NCI-H345 treated with DMSO at 0.1 percent for 48 hours (cell line): ENCODE results near the gene HMGN4.
A peak's percentile ranks its signal among the peaks of the same experiment; 100 is the strongest.
"Not testable (repeated sequence)": the region's sequence is repeated elsewhere in the genome, so short reads cannot be mapped to it uniquely, and the experiment has no call there.

ENCODE experiments used
- DNase-seq: peaks from one replicate; lab custom pipeline; 2025; ENCODE audit not compliant: unreplicated experiment; lab: John Stamatoyannopoulos, UW

HMGN4 gene

GRCh38 chr6:26522486-26523228 lies 15.5 kb upstream of the HMGN4 start:
- DNase-seq = not testable (repeated sequence)

- DNase-seq = not testable (repeated sequence)
Observed at GRCh38 chr6:26524314-26524713, 13.9 kb upstream of the HMGN4 start.

- DNase-seq = no peak
Observed at GRCh38 chr6:26524722-26525370, 13.3 kb upstream of the HMGN4 start.

GRCh38 chr6:26525838-26526237 lies 12.3 kb upstream of the HMGN4 start:
- no peak for DNase-seq

GRCh38 chr6:26526928-26527327 lies 11.2 kb upstream of the HMGN4 start:
- no peak for DNase-seq

GRCh38 chr6:26530203-26530602 lies 8.0 kb upstream of the HMGN4 start:
- DNase-seq = no peak

- no peak for DNase-seq
Observed at GRCh38 chr6:26531897-26532296, 6.3 kb upstream of the HMGN4 start.

GRCh38 chr6:26532699-26533531 lies 5.3 kb upstream of the HMGN4 start:
- peak; percentile 87 for DNase-seq

GRCh38 chr6:26533532-26533931 lies 4.6 kb upstream of the HMGN4 start:
- DNase-seq = no peak

- no peak for DNase-seq
Observed at GRCh38 chr6:26534681-26535465, 3.3 kb upstream of the HMGN4 start.

GRCh38 chr6:26536571-26537159 lies 1.5 kb upstream of the HMGN4 start:
- DNase-seq = peak; percentile 39

GRCh38 chr6:26537160-26537845 lies 863 bp upstream of the HMGN4 start:
- peak; percentile 85 for DNase-seq

GRCh38 chr6:26538572-26538902 lies 371 bp downstream of the HMGN4 start:
- DNase-seq = no peak

- no peak for DNase-seq
Observed at GRCh38 chr6:26539071-26539615, 977 bp downstream of the HMGN4 start.

- no peak for DNase-seq
Observed at GRCh38 chr6:26541579-26541978, 3.4 kb downstream of the HMGN4 start.

- no peak for DNase-seq
Observed at GRCh38 chr6:26543953-26544352, 5.8 kb downstream of the HMGN4 start.

GRCh38 chr6:26544473-26544872 lies 6.3 kb downstream of the HMGN4 start:
- no peak for DNase-seq

GRCh38 chr6:26545627-26546026 lies 7.5 kb downstream of the HMGN4 start:
- DNase-seq = no peak

- DNase-seq = not testable (repeated sequence)
Observed at GRCh38 chr6:26547363-26547762, 9.2 kb downstream of the HMGN4 start.
